Measurements from ENCODE around the gene MITD1. TPM values are rescaled to one million over a fixed set of nuclear protein-coding genes. Genes with fewer than 3 reads are reported as not detected.
"Not testable (repeated sequence)": the region's sequence is repeated elsewhere in the genome, so short reads cannot be mapped to it uniquely, and the experiment has no call there.

The MITD1 gene
- 10 to 100 TPM; 36.1 to 44.2 TPM for total RNA-seq

DNA sequence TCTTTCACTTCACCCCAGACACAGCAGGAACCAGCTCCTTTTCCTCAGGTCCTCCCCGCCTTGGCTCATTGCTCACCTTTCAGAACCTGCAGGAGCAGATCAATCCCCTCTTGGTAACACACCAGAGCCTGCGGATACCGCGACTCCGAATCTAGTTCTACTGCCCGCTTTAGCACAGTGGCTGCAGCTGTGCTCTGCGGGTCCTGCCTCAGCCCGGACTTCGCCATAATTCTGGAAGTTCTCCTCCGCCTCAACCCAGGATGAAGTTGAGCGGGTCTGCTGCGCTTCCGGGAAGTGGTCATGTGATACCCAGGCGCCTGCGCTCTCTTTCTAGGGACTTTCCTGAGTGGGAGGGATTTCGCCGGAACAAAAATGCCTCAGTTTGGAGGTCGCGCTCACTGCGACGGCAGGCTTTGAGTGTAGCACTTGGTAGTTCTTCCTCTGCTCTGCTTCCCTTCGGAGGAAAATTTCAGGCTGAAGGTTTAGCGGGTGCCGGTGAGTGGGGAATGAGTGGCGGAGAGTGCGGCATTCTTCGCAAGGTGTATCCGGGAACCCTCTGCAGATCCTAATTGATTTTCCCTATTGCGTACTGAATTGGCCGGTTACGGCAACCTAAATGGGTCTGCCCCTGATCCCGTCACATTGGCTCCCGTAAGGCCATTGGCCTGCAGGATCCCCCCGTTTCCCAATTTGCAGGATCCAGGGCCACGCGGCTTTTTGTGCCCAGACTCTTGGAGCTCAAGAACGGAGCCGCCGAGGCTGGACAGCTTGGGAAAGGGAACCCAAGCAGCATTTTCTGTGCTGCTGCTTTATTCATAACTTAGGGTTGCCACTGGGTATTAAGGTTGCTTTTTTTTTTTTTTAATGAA, at the start of gene MITD1, which contains the start of gene MRPL30:
Gene MITD1, minus strand, starts transcription at position 304 of the 869 bp plus-strand sequence. Its CDS starts 77 bp downstream, at position 227.
Gene MRPL30, plus strand, starts transcription at position 430 of the 869 bp plus-strand sequence. CDS start 5,020 bp downstream, outside the sequence.
- ATAC-seq (peak; percentile 97 to 98), DNase-seq (ENCODE audit: low spot score) (peak; percentile 91)
- H3K9me3 Mint-ChIP-seq: no peaks in the 10 kb centered on the region
- H3K27me3 Mint-ChIP-seq: no peaks in the 10 kb centered on the region
- H3K4me3 Mint-ChIP-seq: peak within 1 kb of the TSS; percentile 98
- H3K36me3 Mint-ChIP-seq: peaks cover 5% of the 10 kb centered on the region
- peak within 1 kb of the TSS; percentile 86 to 98 for H3K27ac Mint-ChIP-seq
- H3K4me1 Mint-ChIP-seq (ENCODE audit: low read depth in 2 of 2): peaks cover 32 to 41% of the 10 kb centered on the region in 2 donors

GRCh38 chr2:99217929-99218501, 37.2 kb upstream of the MITD1 start:
- ATAC-seq: no peak
- Mint-ChIP-seq H3K27ac (no peak overlapping the region), H3K36me3 (no peaks in the 10 kb centered on the region), H3K4me3 (no peak overlapping the region), H3K9me3 (no peaks in the 10 kb centered on the region), H3K4me1 (ENCODE audit: low read depth in 2 of 2) (no peaks in the 10 kb centered on the region), H3K27me3 (no peaks in the 10 kb centered on the region)
- DNase-seq (ENCODE audit: low spot score): no peak

- Mint-ChIP-seq H3K9me3 (no peaks in the 10 kb centered on the region), H3K27ac (no peak overlapping the region), H3K36me3 (no peaks in the 10 kb centered on the region), H3K4me3 (no peak overlapping the region), H3K4me1 (ENCODE audit: low read depth in 2 of 2) (no peaks in the 10 kb centered on the region), H3K27me3 (no peaks in the 10 kb centered on the region)
- DNase-seq (ENCODE audit: low spot score) (no peak), ATAC-seq (no peak)
Measured at GRCh38 chr2:99216096-99216495, 35.2 kb upstream of the MITD1 start.

GRCh38 chr2:99205491-99205890, 24.6 kb upstream of the MITD1 start:
- no peaks in the 10 kb centered on the region for H3K9me3 Mint-ChIP-seq
- ATAC-seq (no peak), DNase-seq (ENCODE audit: low spot score) (no peak)
- H3K27me3 Mint-ChIP-seq: no peaks in the 10 kb centered on the region
- H3K36me3 Mint-ChIP-seq: peaks cover 22% of the 10 kb centered on the region
- H3K4me1 Mint-ChIP-seq (ENCODE audit: low read depth in 2 of 2): peaks cover 0 to 4% of the 10 kb centered on the region in 2 donors
- no peak overlapping the region for H3K4me3 Mint-ChIP-seq
- H3K27ac Mint-ChIP-seq: no peak overlapping the region

DNA sequence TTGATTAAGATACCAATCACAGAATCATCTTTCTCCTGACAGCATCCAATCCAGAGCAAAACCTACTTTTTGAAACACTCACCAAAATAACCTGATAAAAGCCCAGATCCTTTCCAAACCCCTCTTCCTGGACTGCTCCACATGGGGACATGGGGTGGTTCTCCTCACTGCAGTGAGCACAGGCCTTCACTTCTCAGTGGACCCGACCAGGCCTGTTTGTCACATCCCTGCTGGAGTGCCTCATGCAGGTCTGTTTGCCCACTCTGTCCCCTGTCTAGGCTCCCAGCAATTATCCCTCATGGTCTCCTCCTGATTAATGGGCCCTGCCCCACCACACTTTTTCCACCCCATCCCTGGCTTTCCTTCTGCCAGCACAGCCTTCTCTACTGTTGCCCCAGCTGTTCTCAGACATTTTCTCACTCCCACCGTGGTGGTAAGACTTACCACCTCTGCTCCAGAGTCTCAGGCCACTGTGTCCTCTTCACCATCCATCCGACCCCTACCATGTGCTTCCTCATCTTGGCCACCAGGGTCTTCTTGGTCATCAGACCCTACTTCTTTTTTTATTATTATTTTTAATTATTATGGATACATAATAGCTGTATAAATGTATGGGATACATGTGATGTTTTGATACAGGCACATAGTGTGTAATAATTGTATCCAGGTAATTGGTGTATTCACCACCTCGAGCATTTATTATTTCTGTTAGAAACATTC, 21.3 kb upstream of the MITD1 start:
- DNase-seq (ENCODE audit: low spot score): no peak
- H3K4me3 Mint-ChIP-seq: no peak overlapping the region
- H3K27me3 Mint-ChIP-seq: no peaks in the 10 kb centered on the region

DNA sequence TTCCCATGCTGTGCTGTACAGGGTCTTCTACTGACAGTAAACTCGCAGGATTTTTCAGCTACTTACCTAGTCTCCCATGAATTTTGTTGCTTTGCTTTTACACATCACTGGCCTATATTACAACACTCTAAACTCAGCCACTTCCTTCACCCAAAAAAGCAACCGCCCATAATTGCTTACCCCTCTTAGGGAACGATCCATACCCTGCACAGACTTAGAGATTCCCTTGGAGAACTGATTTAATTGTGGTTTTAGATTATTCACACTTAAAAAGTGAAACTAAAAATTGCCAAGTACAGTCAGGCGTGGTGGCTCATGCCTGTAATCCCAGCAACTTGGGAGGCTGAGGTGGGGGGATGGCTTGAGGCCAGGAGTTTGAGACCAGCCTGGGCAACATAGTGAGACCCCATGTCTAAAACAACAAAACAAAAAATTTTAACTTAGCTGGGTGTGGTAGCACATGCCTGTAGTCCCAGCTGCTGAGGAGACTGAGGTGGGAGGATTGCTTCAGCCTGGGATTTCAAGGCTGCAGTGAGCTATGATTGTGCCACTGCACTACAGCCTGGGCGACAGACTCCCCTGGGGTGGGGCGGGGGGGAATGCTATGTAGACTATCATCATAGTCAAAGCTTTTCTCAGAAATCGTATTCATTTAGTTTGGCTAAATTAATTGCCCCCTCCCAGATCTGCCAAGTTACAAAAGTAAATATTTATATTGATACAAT, 19.4 kb upstream of the MITD1 start:
- H3K36me3 Mint-ChIP-seq: no peaks in the 10 kb centered on the region

More for the DNA sequence above, 21.3 kb upstream of the MITD1 start:
- no peak for ATAC-seq
- Mint-ChIP-seq H3K36me3 (peaks cover 6% of the 10 kb centered on the region), H3K4me1 (ENCODE audit: low read depth in 2 of 2) (peaks cover 0 to 3% of the 10 kb centered on the region in 2 donors), H3K27ac (no peak overlapping the region), H3K9me3 (no peaks in the 10 kb centered on the region)

GRCh38 chr2:99198103-99198841, 17.4 kb upstream of the MITD1 start:
- H3K36me3 Mint-ChIP-seq: peaks cover 5% of the 10 kb centered on the region
- H3K27ac Mint-ChIP-seq: no peak overlapping the region
- ATAC-seq (no peak), DNase-seq (ENCODE audit: low spot score) (no peak)
- no peaks in the 10 kb centered on the region for H3K27me3 Mint-ChIP-seq
- H3K4me1 Mint-ChIP-seq (ENCODE audit: low read depth in 2 of 2): peaks cover 0 to 3% of the 10 kb centered on the region in 2 donors
- no peak overlapping the region for H3K4me3 Mint-ChIP-seq
- H3K9me3 Mint-ChIP-seq: no peaks in the 10 kb centered on the region

More for the DNA sequence above, 19.4 kb upstream of the MITD1 start:
- H3K9me3 Mint-ChIP-seq: no peaks in the 10 kb centered on the region
- H3K27ac Mint-ChIP-seq: no peak overlapping the region
- DNase-seq (ENCODE audit: low spot score) (no peak), ATAC-seq (no peak)
- no peak overlapping the region for H3K4me3 Mint-ChIP-seq
- peaks cover 0 to 3% of the 10 kb centered on the region in 2 donors for H3K4me1 Mint-ChIP-seq (ENCODE audit: low read depth in 2 of 2)
- H3K27me3 Mint-ChIP-seq: no peaks in the 10 kb centered on the region

DNA sequence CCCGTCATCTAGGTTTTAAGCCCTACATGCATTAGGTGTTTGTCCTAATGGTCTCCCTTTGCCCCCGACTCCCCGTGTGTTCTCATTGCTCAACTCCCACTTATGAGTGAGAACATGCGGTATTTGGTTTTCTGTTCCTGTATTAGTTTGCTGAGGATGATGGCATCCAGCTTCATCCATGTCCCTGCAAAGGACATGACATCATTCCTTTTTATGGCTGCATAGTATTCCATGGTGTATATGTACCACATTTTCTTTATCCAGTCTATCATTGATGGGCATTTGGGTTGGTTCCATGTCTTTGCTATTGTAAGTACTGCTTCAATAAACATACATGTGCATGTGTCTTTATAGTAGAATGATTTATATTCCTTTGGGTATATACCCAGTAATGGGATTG, 11.5 kb upstream of the MITD1 start:
- not testable (repeated sequence) for H3K4me3 Mint-ChIP-seq; ATAC-seq; DNase-seq (ENCODE audit: low spot score); H3K9me3 Mint-ChIP-seq; H3K27ac Mint-ChIP-seq; H3K27me3 Mint-ChIP-seq
- peaks cover 8 to 10% of the 10 kb centered on the region in 2 donors for H3K4me1 Mint-ChIP-seq (ENCODE audit: low read depth in 2 of 2)
- H3K36me3 Mint-ChIP-seq: peaks cover 29% of the 10 kb centered on the region

GRCh38 chr2:99190548-99190947, 9.7 kb upstream of the MITD1 start:
- H3K27me3 Mint-ChIP-seq: no peaks in the 10 kb centered on the region
- H3K9me3 Mint-ChIP-seq: no peaks in the 10 kb centered on the region
- no peak overlapping the region for H3K4me3 Mint-ChIP-seq
- DNase-seq (ENCODE audit: low spot score) (no peak), ATAC-seq (no peak)
- H3K36me3 Mint-ChIP-seq: peaks cover 29% of the 10 kb centered on the region
- H3K27ac Mint-ChIP-seq: no peak overlapping the region
- H3K4me1 Mint-ChIP-seq (ENCODE audit: low read depth in 2 of 2): peaks cover 8 to 10% of the 10 kb centered on the region in 2 donors

GRCh38 chr2:99188357-99188756, 7.5 kb upstream of the MITD1 start:
- Mint-ChIP-seq H3K27me3 (no peaks in the 10 kb centered on the region), H3K9me3 (no peaks in the 10 kb centered on the region), H3K27ac (peak overlapping the region in 1 of 2 donors; percentile 22), H3K4me3 (no peak overlapping the region), H3K36me3 (peaks cover 23% of the 10 kb centered on the region), H3K4me1 (ENCODE audit: low read depth in 2 of 2) (peaks cover 8 to 13% of the 10 kb centered on the region in 2 donors)
- DNase-seq (ENCODE audit: low spot score) (no peak), ATAC-seq (no peak)

DNA sequence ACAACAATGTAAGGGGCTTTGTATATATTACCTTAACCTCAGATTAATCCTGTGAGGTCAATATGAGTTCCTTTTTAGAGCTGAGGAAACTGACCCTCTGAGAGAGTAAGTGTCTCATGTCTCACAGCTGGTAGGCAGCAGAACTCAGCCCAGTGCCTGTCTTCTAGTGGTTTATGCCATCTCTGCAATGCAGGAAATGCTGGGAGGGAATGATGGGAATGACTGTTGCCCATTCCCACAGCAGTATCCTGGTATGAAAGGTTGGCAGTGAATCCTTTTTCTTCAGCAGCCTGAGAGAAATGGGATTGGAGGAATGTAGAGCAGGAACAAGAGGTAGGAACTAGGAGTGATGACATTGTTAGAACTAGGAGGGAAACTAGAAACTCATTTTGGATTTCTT, 6.2 kb upstream of the MITD1 start:
- Mint-ChIP-seq H3K9me3 (no peaks in the 10 kb centered on the region), H3K4me3 (no peak overlapping the region), H3K36me3 (peaks cover 13% of the 10 kb centered on the region), H3K4me1 (ENCODE audit: low read depth in 2 of 2) (peaks cover 15 to 16% of the 10 kb centered on the region in 2 donors), H3K27me3 (no peaks in the 10 kb centered on the region), H3K27ac (no peak overlapping the region)
- no peak for DNase-seq (ENCODE audit: low spot score)
- ATAC-seq: no peak

- H3K4me1 Mint-ChIP-seq (ENCODE audit: low read depth in 2 of 2): peaks cover 22 to 30% of the 10 kb centered on the region in 2 donors
- H3K9me3 Mint-ChIP-seq: no peaks in the 10 kb centered on the region
- no peaks in the 10 kb centered on the region for H3K27me3 Mint-ChIP-seq
- DNase-seq (ENCODE audit: low spot score) (no peak), ATAC-seq (no peak)
- no peak overlapping the region for H3K4me3 Mint-ChIP-seq
- H3K36me3 Mint-ChIP-seq: peaks cover 9% of the 10 kb centered on the region
- H3K27ac Mint-ChIP-seq: no peak overlapping the region
Measured at GRCh38 chr2:99184811-99185210, 4.0 kb upstream of the MITD1 start.

DNA sequence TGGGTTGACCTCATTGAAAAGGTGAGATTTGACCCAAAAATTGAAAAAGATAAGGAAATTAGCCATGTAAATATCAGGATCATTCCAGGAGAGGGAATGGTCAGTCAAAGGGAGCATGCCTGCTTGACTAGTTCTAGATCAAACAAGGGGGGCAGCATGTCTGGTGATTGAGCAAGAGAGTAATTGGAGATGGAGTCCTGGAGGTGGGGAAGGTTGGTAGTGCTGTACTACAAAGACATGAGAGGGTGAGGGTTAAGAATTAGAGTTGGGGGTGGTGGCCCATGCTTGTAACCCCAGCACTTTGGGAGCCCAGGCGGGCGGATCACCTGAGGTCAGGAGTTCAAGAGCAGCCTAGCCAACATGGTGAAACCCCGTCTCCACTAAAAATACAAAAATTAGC, 2.2 kb upstream of the MITD1 start:
- H3K4me3 Mint-ChIP-seq: peak overlapping the region; percentile 47

More for the DNA sequence above, 2.2 kb upstream of the MITD1 start:
- DNase-seq (ENCODE audit: low spot score) (no peak), ATAC-seq (no peak)
- Mint-ChIP-seq H3K27me3 (no peaks in the 10 kb centered on the region), H3K4me1 (ENCODE audit: low read depth in 2 of 2) (peaks cover 24 to 38% of the 10 kb centered on the region in 2 donors), H3K27ac (no peak overlapping the region), H3K36me3 (peaks cover 5% of the 10 kb centered on the region), H3K9me3 (no peaks in the 10 kb centered on the region)

All from natural killer cell treated with Interleukin-12 subunit alpha and Interleukin-12 subunit beta and Interleukin-15 and Interleukin-18, amount 100 ng/mL, for 72 hours (primary cell).